ENCODE measurements around the gene ZSCAN21. TPM values are rescaled to one million over a fixed set of nuclear protein-coding genes. Genes with fewer than 3 reads are reported as not detected.
"Not testable (repeated sequence)": the region's sequence is repeated elsewhere in the genome, so short reads cannot be mapped to it uniquely, and the experiment has no call there.

The ZSCAN21 gene
- total and polyA plus RNA-seq, 4 experiments from 2014 or later: 2.5 to 10.6 (median 9.8) TPM

GRCh38 chr7:100010901-100011300 lies 38.7 kb upstream of the ZSCAN21 start:
- Histone ChIP-seq H3K4me1 (ENCODE audit: insufficient read depth, low read length) (peaks cover 9% of the 10 kb centered on the region), H3K27me3 (ENCODE audit: insufficient read depth, low read length) (no peaks in the 10 kb centered on the region), H3K27ac (ENCODE audit: low read depth, low read length) (no peak overlapping the region), H3K36me3 (ENCODE audit: insufficient read depth, low read length) (no peaks in the 10 kb centered on the region), H3K4me3 (ENCODE audit: low read length in 2 of 2) (no peak overlapping the region), H3K9me3 (ENCODE audit: control insufficient read depth in 1 of 2, low read length in 2 of 2) (no peaks in the 10 kb centered on the region)
- Mint-ChIP-seq H3K4me3 (no peak overlapping the region), H3K9me3 (no peaks in the 10 kb centered on the region), H3K4me1 (peaks cover 6 to 14% (median 9%) of the 10 kb centered on the region in 4 donors), H3K27ac (no peak overlapping the region), H3K27me3 (peaks cover 0 to 2% of the 10 kb centered on the region in 2 donors), H3K36me3 (peaks cover 0 to 4% of the 10 kb centered on the region in 2 donors)
- ChIA-PET POLR2A (ENCODE audit: partially characterized antibody) (no interaction called here), CTCF (ENCODE audit: partially characterized antibody) (interaction anchor here (0.8 kb wide), 1 partner anchor 42 kb away, joined by 4 read pairs; no protein-coding TSS in a partner anchor)
- no peak for DNase-seq
- intact Hi-C loops (cut with micrococcal nuclease): no loop called here

- no peak for DNase-seq
- Mint-ChIP-seq H3K27me3 (peaks cover 0 to 2% of the 10 kb centered on the region in 2 donors), H3K9me3 (no peaks in the 10 kb centered on the region), H3K27ac (no peak overlapping the region), H3K4me1 (peaks cover 11 to 20% (median 15%) of the 10 kb centered on the region in 4 donors), H3K4me3 (no peak overlapping the region), H3K36me3 (peaks cover 0 to 11% of the 10 kb centered on the region in 2 donors)
- H3K4me3 ChIP-seq (ENCODE audit: low read length in 2 of 2): no peak overlapping the region
- ChIA-PET CTCF (ENCODE audit: partially characterized antibody) (no interaction called here), POLR2A (ENCODE audit: partially characterized antibody) (no interaction called here)
- no peaks in the 10 kb centered on the region for H3K27me3 ChIP-seq (ENCODE audit: insufficient read depth, low read length)
- H3K9me3 ChIP-seq (ENCODE audit: control insufficient read depth in 1 of 2, low read length in 2 of 2): no peaks in the 10 kb centered on the region
- intact Hi-C loops (cut with micrococcal nuclease): no loop called here
- H3K4me1 ChIP-seq (ENCODE audit: insufficient read depth, low read length): peaks cover 15% of the 10 kb centered on the region
- no peaks in the 10 kb centered on the region for H3K36me3 ChIP-seq (ENCODE audit: insufficient read depth, low read length)
- no peak overlapping the region for H3K27ac ChIP-seq (ENCODE audit: low read depth, low read length)
These were observed 38.1 kb upstream of the ZSCAN21 start for GRCh38 chr7:100011516-100011915.

GRCh38 chr7:100012385-100013327 lies 36.9 kb upstream of the ZSCAN21 start:
- DNase-seq; H3K4me3 ChIP-seq (ENCODE audit: low read length in 2 of 2); H3K27me3 Mint-ChIP-seq; H3K36me3 ChIP-seq (ENCODE audit: insufficient read depth, low read length); intact Hi-C loops (cut with micrococcal nuclease); H3K4me3 Mint-ChIP-seq; H3K27ac ChIP-seq (ENCODE audit: low read depth, low read length); H3K9me3 Mint-ChIP-seq; H3K9me3 ChIP-seq (ENCODE audit: control insufficient read depth in 1 of 2, low read length in 2 of 2); H3K27me3 ChIP-seq (ENCODE audit: insufficient read depth, low read length): not testable (repeated sequence)
- ChIA-PET POLR2A (ENCODE audit: partially characterized antibody) (interaction anchor here (3.2 kb wide), 1 partner anchor 37 kb away, joined by 21 read pairs; the partner anchor contains the start of gene ZSCAN21), CTCF (ENCODE audit: partially characterized antibody) (interaction anchor here (0.6 to 1.5 kb wide), 4 partner anchors 15 to 99 kb away, joined by 3 to 5 read pairs (median 4); no protein-coding TSS in a partner anchor)
- Mint-ChIP-seq H3K36me3 (peaks cover 0 to 15% of the 10 kb centered on the region in 2 donors), H3K27ac (peak overlapping the region in 3 of 7 donors; percentile 12 to 31 (median 25)), H3K4me1 (peaks cover 15 to 29% (median 23%) of the 10 kb centered on the region in 4 donors)
- peaks cover 26% of the 10 kb centered on the region for H3K4me1 ChIP-seq (ENCODE audit: insufficient read depth, low read length)

GRCh38 chr7:100013328-100013676 lies 36.3 kb upstream of the ZSCAN21 start:
- Histone ChIP-seq H3K9me3 (ENCODE audit: control insufficient read depth in 1 of 2, low read length in 2 of 2) (no peaks in the 10 kb centered on the region), H3K27ac (ENCODE audit: low read depth, low read length) (no peak overlapping the region), H3K4me1 (ENCODE audit: insufficient read depth, low read length) (peaks cover 32% of the 10 kb centered on the region), H3K4me3 (ENCODE audit: low read length in 2 of 2) (no peak overlapping the region), H3K27me3 (ENCODE audit: insufficient read depth, low read length) (no peaks in the 10 kb centered on the region), H3K36me3 (ENCODE audit: insufficient read depth, low read length) (no peaks in the 10 kb centered on the region)
- H3K4me3 Mint-ChIP-seq: no peak overlapping the region
- POLR2A ChIA-PET (ENCODE audit: partially characterized antibody): interaction anchor here (0.6 to 3.2 kb wide), 2 partner anchors 36 to 110 kb away, joined by 4 to 21 read pairs; partner anchors contain the start of gene ZSCAN21
- DNase-seq: no peak
- no peaks in the 10 kb centered on the region for H3K9me3 Mint-ChIP-seq
- CTCF ChIA-PET (ENCODE audit: partially characterized antibody): interaction anchor here (0.6 to 1.5 kb wide), 2 partner anchors 15 to 100 kb away, joined by 3 to 4 read pairs; no protein-coding TSS in a partner anchor
- H3K27ac Mint-ChIP-seq: peak overlapping the region in 1 of 7 donors; percentile 25
- intact Hi-C loops (cut with micrococcal nuclease): no loop called here
- no peaks in the 10 kb centered on the region for H3K27me3 Mint-ChIP-seq
- H3K36me3 Mint-ChIP-seq: peaks cover 0 to 19% of the 10 kb centered on the region in 2 donors
- peaks cover 18 to 36% (median 28%) of the 10 kb centered on the region in 4 donors for H3K4me1 Mint-ChIP-seq

GRCh38 chr7:100015232-100016214 lies 34.1 kb upstream of the ZSCAN21 start, which contains the start of gene ZKSCAN1:
TSS of gene ZKSCAN1 (plus strand) at chr7:100015596. CDS start at chr7:100023507, 7,911 bp downstream.
- H3K36me3 Mint-ChIP-seq: peaks cover 0 to 24% of the 10 kb centered on the region in 2 donors
- ChIA-PET POLR2A (ENCODE audit: partially characterized antibody) (interaction anchor here (0.7 to 3.6 kb wide), 16 partner anchors 12 to 413 kb away, joined by 3 to 38 read pairs (median 5); partner anchors contain the start of genes AP4M1, CNPY4, LAMTOR4 and MBLAC1), CTCF (ENCODE audit: partially characterized antibody) (interaction anchor here (0.7 to 2.0 kb wide), 7 partner anchors 9 to 690 kb away, joined by 3 to 9 read pairs (median 3); partner anchors contain the start of gene POP7)
- Histone ChIP-seq H3K4me3 (ENCODE audit: low read length in 2 of 2) (peak within 1 kb of the TSS; percentile 92), H3K9me3 (ENCODE audit: control insufficient read depth in 1 of 2, low read length in 2 of 2) (no peaks in the 10 kb centered on the region), H3K27ac (ENCODE audit: low read depth, low read length) (peak within 1 kb of the TSS; percentile 96), H3K4me1 (ENCODE audit: insufficient read depth, low read length) (peaks cover 43% of the 10 kb centered on the region), H3K27me3 (ENCODE audit: insufficient read depth, low read length) (no peaks in the 10 kb centered on the region), H3K36me3 (ENCODE audit: insufficient read depth, low read length) (no peaks in the 10 kb centered on the region)
- H3K9me3 Mint-ChIP-seq: no peaks in the 10 kb centered on the region
- H3K4me1 Mint-ChIP-seq: peaks cover 28 to 53% (median 42%) of the 10 kb centered on the region in 4 donors
- peak; percentile 81 to 87 (median 85) for DNase-seq
- intact Hi-C loops (cut with micrococcal nuclease): loop anchor here (1.0 kb wide), 2 partner anchors 18 to 66 kb away; partner anchors contain the start of gene ZNF3
- no peaks in the 10 kb centered on the region for H3K27me3 Mint-ChIP-seq
- peak within 1 kb of the TSS; percentile 95 to 99 (median 98) for H3K27ac Mint-ChIP-seq
- H3K4me3 Mint-ChIP-seq: peak within 1 kb of the TSS; percentile 87 to 97 (median 96)

GRCh38 chr7:100016215-100016901 lies 33.2 kb upstream of the ZSCAN21 start:
- CTCF ChIA-PET (ENCODE audit: partially characterized antibody): interaction anchor here (0.8 to 2.0 kb wide), 3 partner anchors 26 to 689 kb away, joined by 3 to 9 read pairs (median 3); partner anchors contain the start of gene POP7
- Histone ChIP-seq H3K9me3 (ENCODE audit: control insufficient read depth in 1 of 2, low read length in 2 of 2) (no peaks in the 10 kb centered on the region), H3K4me3 (ENCODE audit: low read length in 2 of 2) (peak overlapping the region; percentile 92), H3K4me1 (ENCODE audit: insufficient read depth, low read length) (peaks cover 43% of the 10 kb centered on the region), H3K36me3 (ENCODE audit: insufficient read depth, low read length) (no peaks in the 10 kb centered on the region), H3K27me3 (ENCODE audit: insufficient read depth, low read length) (no peaks in the 10 kb centered on the region), H3K27ac (ENCODE audit: low read depth, low read length) (peak overlapping the region; percentile 96)
- H3K4me1 Mint-ChIP-seq: peaks cover 28 to 53% (median 44%) of the 10 kb centered on the region in 4 donors
- peak overlapping the region; percentile 87 to 97 (median 96) for H3K4me3 Mint-ChIP-seq
- H3K27ac Mint-ChIP-seq: peak overlapping the region; percentile 95 to 99 (median 98)
- H3K9me3 Mint-ChIP-seq: no peaks in the 10 kb centered on the region
- POLR2A ChIA-PET (ENCODE audit: partially characterized antibody): interaction anchor here (0.7 to 3.6 kb wide), 8 partner anchors 19 to 811 kb away, joined by 3 to 38 read pairs (median 6); partner anchors contain the start of genes EPHB4, MBLAC1, TRIM4 and ZCWPW1
- H3K27me3 Mint-ChIP-seq: no peaks in the 10 kb centered on the region
- no peak for DNase-seq
- intact Hi-C loops (cut with micrococcal nuclease): no loop called here
- peaks cover 0 to 29% of the 10 kb centered on the region in 2 donors for H3K36me3 Mint-ChIP-seq

All from CD4-positive, alpha-beta memory T cell (primary cell).